GM18526 (cell line): ENCODE data around the gene KIAA1755.

Source experiments
- POLR2A ChIP-seq: IDR thresholded peaks from 3 replicates; pipeline ENCODE4 v1.6.1; 2011; ENCODE audit not compliant: insufficient read length; ENCODE audit errors: extremely low read depth

KIAA1755 gene

DNA sequence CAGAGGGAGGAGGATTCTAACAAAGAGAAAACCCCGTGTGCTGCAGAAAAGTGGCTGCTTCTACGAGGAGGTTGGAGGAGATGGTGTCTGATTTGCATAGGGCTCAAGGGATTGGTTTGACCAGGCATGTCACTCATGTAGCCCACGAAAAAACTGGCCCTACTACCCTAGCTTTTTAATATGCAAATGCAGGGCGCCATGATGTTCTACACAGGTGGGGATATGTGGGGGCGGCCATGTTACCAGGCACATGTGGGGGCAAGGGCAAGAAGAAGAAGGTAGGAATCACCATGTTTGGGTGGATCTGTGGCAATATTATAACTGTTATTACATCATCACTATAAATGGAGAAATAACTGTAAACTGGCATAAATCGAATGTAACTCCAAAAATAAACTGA lies 9.9 kb downstream of the KIAA1755 start:
- TF ChIP-seq POLR2A, result no peak

DNA sequence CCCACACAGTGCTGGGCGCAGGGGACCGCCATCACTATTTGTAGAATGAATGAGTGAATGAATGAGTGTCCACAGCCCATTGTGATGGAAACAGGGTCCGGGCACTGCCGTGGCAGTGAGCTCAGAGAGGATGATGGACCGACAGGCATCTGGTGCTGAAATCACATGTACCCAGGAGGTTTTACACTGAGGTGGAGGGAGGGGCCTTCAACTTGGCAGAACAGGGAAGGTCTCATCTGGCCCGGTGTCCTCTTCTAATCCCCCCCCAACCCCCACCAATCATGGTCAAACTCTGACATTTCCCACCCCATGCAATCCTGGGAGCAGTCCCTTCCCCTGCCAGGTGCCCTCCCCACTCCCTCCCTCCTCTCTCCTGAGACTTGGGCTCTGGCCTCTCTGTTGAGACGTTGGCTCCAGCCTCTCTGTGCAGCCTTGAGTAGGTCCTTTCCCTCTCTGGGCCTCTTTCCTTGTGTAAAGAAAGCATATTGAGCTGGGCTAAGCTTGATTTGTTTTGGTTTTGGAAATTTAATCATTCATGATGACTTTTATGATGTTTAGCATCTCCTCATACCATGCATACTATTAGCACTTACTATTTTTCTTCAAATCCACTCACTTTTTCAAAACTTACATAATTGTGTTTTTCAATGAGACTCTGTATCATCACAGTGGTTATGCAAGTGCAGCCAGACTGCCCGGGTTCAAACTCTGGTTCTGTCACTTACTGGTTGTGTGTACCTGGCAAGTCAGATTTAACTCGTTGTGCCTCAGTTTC lies 10.8 kb downstream of the KIAA1755 start:
- TF ChIP-seq POLR2A, result no peak

DNA sequence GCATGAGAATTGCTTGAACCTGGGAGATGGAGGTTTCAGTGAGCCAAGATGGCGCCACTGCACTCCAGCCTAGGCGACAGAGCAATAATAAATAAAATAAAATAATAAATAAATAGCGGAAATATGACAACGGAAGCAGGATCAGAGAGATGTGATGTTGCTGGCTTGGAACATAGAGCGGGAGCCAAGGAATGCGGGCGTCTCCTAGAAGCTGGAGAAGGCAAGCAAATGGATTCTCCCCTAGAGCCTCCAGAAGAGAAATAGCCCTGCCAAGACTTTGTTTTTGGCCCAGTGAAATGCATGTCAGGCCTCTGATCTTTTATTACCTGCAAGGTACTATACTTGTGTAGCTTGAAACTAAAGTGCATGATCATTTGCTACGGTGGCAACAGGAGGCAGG lies 12.4 kb downstream of the KIAA1755 start:
- TF ChIP-seq POLR2A, result no peak

DNA sequence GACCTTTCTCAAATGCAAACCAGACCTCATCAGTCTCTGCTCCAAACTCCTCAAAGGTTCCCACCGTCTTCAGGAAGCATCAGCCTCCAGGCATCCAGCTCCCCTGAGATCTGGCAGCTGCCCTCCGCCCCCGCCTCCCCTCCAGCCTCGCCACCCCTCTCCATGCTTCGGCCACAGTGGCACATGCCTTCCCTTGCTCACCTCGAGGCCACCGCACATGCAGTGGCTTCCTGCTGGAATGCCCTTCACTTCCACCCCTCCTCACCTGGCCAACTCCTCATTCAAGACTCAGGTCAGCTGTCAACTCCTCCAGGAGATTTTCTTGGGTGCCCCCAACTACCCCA lies 13.4 kb downstream of the KIAA1755 start:
- no peak for TF ChIP-seq POLR2A

GRCh38 chr20:38246357-38247165 lies 14.0 kb downstream of the KIAA1755 start:
- TF ChIP-seq POLR2A, result no peak

- TF ChIP-seq POLR2A, result no peak
These were observed 14.8 kb downstream of the KIAA1755 start for GRCh38 chr20:38245753-38246152.

DNA sequence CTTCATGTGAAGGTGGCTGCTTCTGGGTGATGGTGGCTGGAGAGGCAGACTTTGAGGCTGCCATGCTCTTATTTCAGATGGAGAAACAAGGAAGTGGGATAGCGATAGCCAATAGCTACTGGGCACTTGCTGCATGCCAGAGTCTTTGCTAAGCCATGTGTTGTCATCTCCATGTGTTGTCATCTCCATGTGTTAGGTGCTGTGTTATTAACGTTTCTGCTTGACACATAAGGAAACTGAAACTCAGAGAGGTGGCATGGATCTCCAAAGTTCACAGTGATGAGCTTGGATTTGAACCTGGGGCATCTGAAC lies 16.9 kb downstream of the KIAA1755 start:
- TF ChIP-seq POLR2A, result no peak

GRCh38 chr20:38242848-38243708 lies 17.5 kb downstream of the KIAA1755 start:
- no peak for TF ChIP-seq POLR2A

- no peak for TF ChIP-seq POLR2A
These were observed 19.3 kb downstream of the KIAA1755 start for GRCh38 chr20:38241201-38241600.

DNA sequence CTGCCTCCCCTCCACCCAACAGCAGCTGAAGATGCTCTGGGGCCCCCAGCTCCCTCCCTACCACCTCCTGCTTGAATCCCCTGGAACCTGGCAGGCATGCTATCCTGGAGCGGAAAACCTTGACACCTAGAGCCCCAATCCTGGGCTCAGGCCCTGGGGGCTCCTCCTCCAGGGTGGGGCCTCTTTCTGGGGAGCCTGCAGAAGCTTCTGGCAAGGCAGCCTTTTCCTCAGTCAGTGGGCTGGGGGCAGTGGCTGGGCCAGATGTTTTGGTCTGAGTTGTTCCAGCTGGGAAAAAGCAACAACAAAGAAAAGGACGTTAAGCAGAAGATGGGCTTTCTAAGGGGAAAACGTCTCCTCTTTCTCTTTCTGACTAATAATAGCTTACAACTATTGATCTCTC lies 21.1 kb downstream of the KIAA1755 start:
- no peak for TF ChIP-seq POLR2A

- no peak for TF ChIP-seq POLR2A
These were observed 21.7 kb downstream of the KIAA1755 start for GRCh38 chr20:38238829-38239228.

GRCh38 chr20:38237381-38237780 lies 23.2 kb downstream of the KIAA1755 start:
- no peak for TF ChIP-seq POLR2A

GRCh38 chr20:38231531-38232121 lies 28.9 kb downstream of the KIAA1755 start:
- no peak for TF ChIP-seq POLR2A

DNA sequence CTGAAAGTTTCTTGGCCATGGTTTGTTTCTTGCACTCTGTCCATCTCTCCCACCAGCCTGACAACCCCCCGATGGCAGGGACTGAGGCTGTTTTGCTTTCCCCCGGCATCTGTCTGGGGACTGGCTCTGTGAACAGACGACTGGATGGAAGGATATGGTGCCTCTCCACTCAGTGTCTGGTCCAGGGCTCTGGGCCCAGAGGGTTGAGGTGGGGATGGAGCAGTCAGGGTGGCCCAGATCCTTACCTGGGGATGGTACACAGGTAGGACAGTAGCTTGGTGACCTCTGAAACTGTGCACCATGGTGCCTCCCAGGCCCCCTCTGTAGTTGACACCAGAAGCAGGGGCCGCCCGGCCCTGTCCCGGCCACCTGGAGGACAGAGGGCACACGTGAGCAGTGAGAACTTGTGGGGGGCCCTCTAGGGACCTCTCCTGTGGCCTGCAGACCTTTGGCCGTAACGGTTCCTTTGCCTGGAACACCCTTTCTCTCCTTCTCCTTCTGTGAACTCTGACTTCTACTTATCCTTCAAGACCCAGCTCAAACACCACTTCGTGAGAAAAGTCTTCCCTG lies 29.5 kb downstream of the KIAA1755 start:
- no peak for TF ChIP-seq POLR2A

GRCh38 chr20:38230253-38230551 lies 30.3 kb downstream of the KIAA1755 start:
- TF ChIP-seq POLR2A, result no peak

GRCh38 chr20:38229376-38230252 lies 30.9 kb downstream of the KIAA1755 start:
- no peak for TF ChIP-seq POLR2A
